Neural progenitor cell (in vitro differentiated cells): ENCODE data around the gene OR10C1.

Source experiments
- EZH2 ChIP-seq: fragments of 200-600 bp; sonication (generic); IDR thresholded peaks from 2 replicates; pipeline ENCODE4 v1.6.1; 2017; ENCODE audit warnings: antibody characterized with exemption, mild to moderate bottlenecking, moderate library complexity
- EZH2phosphoT487 ChIP-seq: fragments of 200-600 bp; sonication (generic); IDR thresholded peaks from 2 replicates; pipeline ENCODE4 v1.6.1; 2017; ENCODE audit warnings: antibody characterized with exemption
- TF ChIP-seq, protein P1 (sequence below): fragments of 200-600 bp; sonication (generic); IDR thresholded peaks from 2 replicates; pipeline ENCODE4 v1.5.1; 2017; ENCODE audit warnings: antibody characterized with exemption, mild to moderate bottlenecking

DNA sequence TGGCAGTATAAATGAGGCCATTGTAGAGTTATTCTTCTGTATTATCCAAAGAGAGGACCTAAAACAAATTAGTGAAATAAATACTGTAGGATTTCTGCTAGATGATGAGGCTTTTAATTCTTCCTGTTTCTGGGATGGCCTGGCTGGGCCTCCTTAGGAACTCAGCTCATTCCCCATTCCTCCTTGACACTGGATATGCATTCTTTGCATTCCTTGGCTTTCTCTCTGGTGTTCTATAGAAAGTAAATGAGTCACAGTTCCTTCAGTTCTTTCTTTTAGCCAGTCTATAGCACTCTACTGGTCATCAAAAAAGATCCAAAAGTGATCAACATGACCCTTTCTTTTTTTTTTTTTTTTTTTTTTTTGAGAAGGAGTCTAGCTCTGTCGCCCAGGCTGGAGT lies 8.6 kb downstream of the OR10C1 start:
- TF ChIP-seq EZH2phosphoT487: no peak
- TF ChIP-seq, protein P1, sequence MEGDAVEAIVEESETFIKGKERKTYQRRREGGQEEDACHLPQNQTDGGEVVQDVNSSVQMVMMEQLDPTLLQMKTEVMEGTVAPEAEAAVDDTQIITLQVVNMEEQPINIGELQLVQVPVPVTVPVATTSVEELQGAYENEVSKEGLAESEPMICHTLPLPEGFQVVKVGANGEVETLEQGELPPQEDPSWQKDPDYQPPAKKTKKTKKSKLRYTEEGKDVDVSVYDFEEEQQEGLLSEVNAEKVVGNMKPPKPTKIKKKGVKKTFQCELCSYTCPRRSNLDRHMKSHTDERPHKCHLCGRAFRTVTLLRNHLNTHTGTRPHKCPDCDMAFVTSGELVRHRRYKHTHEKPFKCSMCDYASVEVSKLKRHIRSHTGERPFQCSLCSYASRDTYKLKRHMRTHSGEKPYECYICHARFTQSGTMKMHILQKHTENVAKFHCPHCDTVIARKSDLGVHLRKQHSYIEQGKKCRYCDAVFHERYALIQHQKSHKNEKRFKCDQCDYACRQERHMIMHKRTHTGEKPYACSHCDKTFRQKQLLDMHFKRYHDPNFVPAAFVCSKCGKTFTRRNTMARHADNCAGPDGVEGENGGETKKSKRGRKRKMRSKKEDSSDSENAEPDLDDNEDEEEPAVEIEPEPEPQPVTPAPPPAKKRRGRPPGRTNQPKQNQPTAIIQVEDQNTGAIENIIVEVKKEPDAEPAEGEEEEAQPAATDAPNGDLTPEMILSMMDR: no peak
- no peak for TF ChIP-seq EZH2
